Measurements from ENCODE around the gene CA10. TPM values are rescaled to one million over a fixed set of nuclear protein-coding genes. Genes with fewer than 3 reads are reported as not detected.
A peak's percentile ranks its signal among the peaks of the same experiment; 100 is the strongest.

Gene CA10
- total RNA-seq, 2 donors from 2014 or later: 0.91 TPM; not detected in 1

DNA sequence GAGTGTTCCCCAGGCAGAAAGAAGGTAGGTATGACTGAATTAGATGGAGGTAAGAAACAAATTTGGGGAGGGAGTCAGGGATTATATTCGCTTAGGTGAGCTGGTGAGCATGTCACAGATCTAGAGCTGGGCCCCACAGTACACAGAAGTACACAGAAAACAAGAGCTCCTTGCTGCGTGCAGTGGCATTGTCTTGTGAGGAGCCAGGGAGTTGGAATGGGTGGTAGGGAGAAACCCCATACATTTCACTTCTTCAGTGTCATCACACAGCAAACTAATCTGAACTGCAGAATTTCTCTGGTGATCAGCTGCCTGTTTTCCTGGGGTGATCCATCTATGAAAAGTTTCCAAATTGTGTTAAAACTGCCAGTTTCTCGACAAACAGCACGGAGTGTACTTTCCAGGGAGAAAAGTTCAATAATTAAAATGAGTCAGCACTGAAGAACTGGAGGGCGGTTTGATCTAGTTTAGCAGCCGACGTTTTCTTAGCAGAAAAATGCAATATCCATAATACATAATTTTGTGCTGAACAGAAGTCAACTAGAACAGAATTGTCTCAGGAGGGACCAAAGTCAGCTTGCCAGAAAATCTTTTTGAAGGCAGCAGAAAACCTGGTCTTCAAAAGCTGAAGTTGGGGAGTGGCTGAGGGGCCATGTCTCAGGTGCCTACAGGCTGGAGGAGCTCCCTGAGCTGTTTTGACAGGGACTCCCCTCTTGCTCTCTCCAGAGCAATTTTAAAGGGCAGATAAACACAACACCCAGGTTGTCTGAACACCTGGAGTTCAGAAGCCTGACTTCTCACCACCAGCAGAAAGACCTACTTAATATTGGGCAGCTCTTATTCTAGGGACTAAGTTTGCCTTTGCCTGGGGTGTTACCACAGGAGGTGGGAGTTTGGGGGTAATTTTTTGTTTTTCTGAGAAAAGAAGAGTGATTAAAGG, 448.6 kb downstream of the CA10 start:
- TF ChIP-seq, protein P1, sequence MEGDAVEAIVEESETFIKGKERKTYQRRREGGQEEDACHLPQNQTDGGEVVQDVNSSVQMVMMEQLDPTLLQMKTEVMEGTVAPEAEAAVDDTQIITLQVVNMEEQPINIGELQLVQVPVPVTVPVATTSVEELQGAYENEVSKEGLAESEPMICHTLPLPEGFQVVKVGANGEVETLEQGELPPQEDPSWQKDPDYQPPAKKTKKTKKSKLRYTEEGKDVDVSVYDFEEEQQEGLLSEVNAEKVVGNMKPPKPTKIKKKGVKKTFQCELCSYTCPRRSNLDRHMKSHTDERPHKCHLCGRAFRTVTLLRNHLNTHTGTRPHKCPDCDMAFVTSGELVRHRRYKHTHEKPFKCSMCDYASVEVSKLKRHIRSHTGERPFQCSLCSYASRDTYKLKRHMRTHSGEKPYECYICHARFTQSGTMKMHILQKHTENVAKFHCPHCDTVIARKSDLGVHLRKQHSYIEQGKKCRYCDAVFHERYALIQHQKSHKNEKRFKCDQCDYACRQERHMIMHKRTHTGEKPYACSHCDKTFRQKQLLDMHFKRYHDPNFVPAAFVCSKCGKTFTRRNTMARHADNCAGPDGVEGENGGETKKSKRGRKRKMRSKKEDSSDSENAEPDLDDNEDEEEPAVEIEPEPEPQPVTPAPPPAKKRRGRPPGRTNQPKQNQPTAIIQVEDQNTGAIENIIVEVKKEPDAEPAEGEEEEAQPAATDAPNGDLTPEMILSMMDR (IDR thresholded peaks at IDR 0.05): no peak
- no peak for TF ChIP-seq POLR2A (IDR thresholded peaks at IDR 0.05)
- H3K4me3 ChIP-seq: no peak overlapping the region
- H3K27me3 ChIP-seq (replicated peaks; ENCODE audit: insufficient read depth): no peaks in the 10 kb centered on the region
- WGBS: 40% methylated on average over 7 of the region's 7 CpGs
- intact Hi-C loops (cut with DNase I): no loop called here
- no peaks in the 10 kb centered on the region for H3K9me3 ChIP-seq
- H3K36me3 ChIP-seq: no peaks in the 10 kb centered on the region
- no peak for DNase-seq (ENCODE audit: low spot score)
- H3K4me1 ChIP-seq (replicated peaks): no peaks in the 10 kb centered on the region
- H3K27ac ChIP-seq: peak overlapping the region in 1 of 2 donors; percentile 26

DNA sequence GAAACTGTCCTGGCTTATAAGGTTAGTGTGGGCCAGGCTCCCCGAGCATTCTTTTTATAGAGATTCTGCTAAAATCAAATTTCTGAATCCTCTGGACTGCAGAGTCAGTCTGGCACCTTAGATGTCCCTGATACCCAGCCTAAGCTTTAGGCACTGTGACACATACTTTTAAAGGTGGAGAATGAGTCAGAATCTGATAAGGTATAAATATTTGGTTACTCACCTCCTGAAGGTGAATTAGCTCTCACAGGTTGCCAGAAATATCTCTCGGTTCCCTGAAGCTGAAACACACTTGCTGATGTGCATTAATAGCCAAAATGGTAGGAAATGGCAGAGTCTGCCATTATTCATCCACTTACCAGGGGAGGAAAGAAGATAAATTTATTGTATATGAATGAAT, 451.3 kb downstream of the CA10 start:
- H3K27ac ChIP-seq: no peak overlapping the region
- no peak overlapping the region for H3K4me3 ChIP-seq
- DNase-seq (ENCODE audit: low spot score): no peak
- intact Hi-C loops (cut with DNase I): no loop called here
- 76% methylated on average over 2 of the region's 2 CpGs for WGBS
- H3K4me1 ChIP-seq (replicated peaks): no peaks in the 10 kb centered on the region
- H3K36me3 ChIP-seq: no peaks in the 10 kb centered on the region
- no peaks in the 10 kb centered on the region for H3K9me3 ChIP-seq
- H3K27me3 ChIP-seq (replicated peaks; ENCODE audit: insufficient read depth): no peaks in the 10 kb centered on the region
- TF ChIP-seq, protein P1 (IDR thresholded peaks at IDR 0.05): no peak
- TF ChIP-seq POLR2AphosphoS5 (IDR thresholded peaks at IDR 0.05) (no peak), POLR2A (IDR thresholded peaks at IDR 0.05) (no peak)

DNA sequence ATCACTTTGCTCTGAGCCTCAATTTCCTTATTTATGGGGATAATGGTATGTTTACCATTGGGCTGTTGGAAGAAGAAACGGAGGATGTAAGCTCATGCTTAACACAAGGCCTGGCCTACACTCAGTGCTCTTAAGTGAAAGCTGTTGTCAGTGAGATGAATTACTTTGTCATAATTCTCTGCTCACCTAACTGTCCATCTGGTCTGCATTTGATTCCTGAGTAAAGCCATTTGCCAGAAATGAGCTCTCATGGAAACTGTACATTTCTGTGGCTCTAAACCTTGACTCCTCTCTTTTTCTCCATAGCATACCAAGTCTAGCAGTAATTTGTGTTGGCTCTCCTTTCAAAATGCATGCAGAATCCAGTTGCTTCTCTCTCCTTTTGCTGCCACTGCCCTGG, 452.4 kb downstream of the CA10 start:
- no peak for DNase-seq (ENCODE audit: low spot score)
- no peak overlapping the region for H3K4me3 ChIP-seq
- no peaks in the 10 kb centered on the region for H3K4me1 ChIP-seq (replicated peaks)
- H3K27ac ChIP-seq: no peak overlapping the region
- no peaks in the 10 kb centered on the region for H3K36me3 ChIP-seq
- intact Hi-C loops (cut with DNase I): no loop called here
- TF ChIP-seq POLR2AphosphoS5 (IDR thresholded peaks at IDR 0.05) (no peak), POLR2A (IDR thresholded peaks at IDR 0.05) (no peak)
- TF ChIP-seq, protein P1 (IDR thresholded peaks at IDR 0.05): no peak
- 95% methylated on average over 1 of the region's 1 CpG for WGBS
- H3K9me3 ChIP-seq: no peaks in the 10 kb centered on the region
- H3K27me3 ChIP-seq (replicated peaks; ENCODE audit: insufficient read depth): no peaks in the 10 kb centered on the region

DNA sequence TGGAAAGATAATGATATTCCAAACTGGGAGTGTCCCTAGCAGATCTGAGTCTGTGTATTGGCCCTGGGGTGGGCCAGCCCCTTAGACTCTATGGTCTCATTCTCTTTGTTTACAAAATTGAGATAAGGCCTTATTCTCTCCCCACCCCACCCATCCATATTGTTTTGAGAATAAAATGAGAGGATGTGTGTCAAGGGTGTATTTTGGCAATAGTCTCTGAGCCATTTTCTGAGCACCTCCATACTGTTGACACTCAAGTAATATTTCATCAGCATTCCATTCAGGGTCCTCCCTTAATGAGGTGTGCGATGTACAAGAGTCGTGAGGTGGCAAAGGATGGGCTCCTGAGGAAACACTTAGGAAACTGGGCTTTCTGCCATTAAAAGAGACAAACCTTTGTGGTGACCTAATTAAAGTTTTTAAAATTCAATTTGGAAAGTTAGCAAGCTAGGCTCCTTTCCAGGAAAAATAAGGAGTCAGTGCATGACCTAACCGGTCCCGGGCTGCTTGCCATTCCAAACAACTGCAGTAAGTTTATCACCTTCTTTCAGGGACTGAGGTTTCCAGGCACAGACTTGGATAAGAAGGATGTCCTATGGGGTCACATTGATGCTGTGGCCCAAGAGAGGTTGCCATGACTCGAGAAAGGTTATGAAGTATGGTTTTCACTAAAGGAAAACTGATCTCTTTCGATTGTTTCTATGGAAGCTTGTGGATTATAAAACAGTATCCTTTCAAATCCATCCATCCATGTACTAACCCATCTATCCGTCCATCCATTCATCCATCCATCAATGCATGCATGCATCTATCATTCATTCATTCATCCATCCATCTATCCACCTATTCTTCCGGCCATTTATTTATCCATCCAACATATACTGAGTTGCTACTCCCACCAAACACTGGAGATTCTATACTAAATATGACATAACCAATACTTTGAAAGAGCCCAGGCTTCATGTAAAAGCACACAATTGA, 454.9 kb downstream of the CA10 start:
- TF ChIP-seq POLR2AphosphoS5 (IDR thresholded peaks at IDR 0.05) (peak; percentile 78), POLR2A (IDR thresholded peaks at IDR 0.05) (no peak)
- TF ChIP-seq, protein P1 (IDR thresholded peaks at IDR 0.05): no peak
- DNase-seq (ENCODE audit: low spot score): peak; percentile 69
- H3K36me3 ChIP-seq: no peaks in the 10 kb centered on the region
- H3K4me1 ChIP-seq (replicated peaks): no peaks in the 10 kb centered on the region
- H3K27me3 ChIP-seq (replicated peaks; ENCODE audit: insufficient read depth): no peaks in the 10 kb centered on the region
- H3K4me3 ChIP-seq: no peak overlapping the region
- intact Hi-C loops (cut with DNase I): no loop called here
- H3K9me3 ChIP-seq: no peaks in the 10 kb centered on the region
- 40% methylated on average over 8 of the region's 8 CpGs for WGBS
- H3K27ac ChIP-seq: no peak overlapping the region
